HG03432 (cell line): ENCODE results near the gene GABARAPL1.
A peak's percentile ranks its signal among the peaks of the same experiment; 100 is the strongest.

ENCODE experiments used
- ATAC-seq: cut with Tn5 transposase; IDR thresholded peaks from one replicate; pipeline ENCODE4 v1.9.1; 2021; ENCODE audit warnings: mild to moderate bottlenecking, moderate library complexity; ENCODE audit not compliant: unreplicated experiment

Gene GABARAPL1

GRCh38 chr12:10226731-10227130 is 14.1 kb downstream of the GABARAPL1 start:
- ATAC-seq = no peak

GRCh38 chr12:10227648-10228047 is 15.0 kb downstream of the GABARAPL1 start:
- no peak for ATAC-seq

- ATAC-seq = no peak
Observed at GRCh38 chr12:10234562-10234961, 21.9 kb downstream of the GABARAPL1 start.

- no peak for ATAC-seq
Observed at GRCh38 chr12:10235761-10236631, 23.3 kb downstream of the GABARAPL1 start.

GRCh38 chr12:10236720-10237119 is 24.0 kb downstream of the GABARAPL1 start:
- no peak for ATAC-seq

GRCh38 chr12:10238526-10238925 is 25.8 kb downstream of the GABARAPL1 start:
- ATAC-seq = no peak

GRCh38 chr12:10241290-10241689 is 28.6 kb downstream of the GABARAPL1 start:
- no peak for ATAC-seq

GRCh38 chr12:10241727-10242126 is 29.1 kb downstream of the GABARAPL1 start:
- ATAC-seq = no peak

- ATAC-seq = no peak
Observed at GRCh38 chr12:10242539-10242938, 29.9 kb downstream of the GABARAPL1 start.

- ATAC-seq = peak; percentile 96
Observed at GRCh38 chr12:10243818-10244520, 31.3 kb downstream of the GABARAPL1 start.

GRCh38 chr12:10247436-10248058 is 34.9 kb downstream of the GABARAPL1 start:
- ATAC-seq = no peak

GRCh38 chr12:10249690-10250455 is 37.2 kb downstream of the GABARAPL1 start:
- ATAC-seq = no peak

- no peak for ATAC-seq
Observed at GRCh38 chr12:10251669-10252068, 39.0 kb downstream of the GABARAPL1 start.

GRCh38 chr12:10252201-10252600 is 39.5 kb downstream of the GABARAPL1 start:
- ATAC-seq = no peak

GRCh38 chr12:10256064-10256463 is 43.4 kb downstream of the GABARAPL1 start:
- no peak for ATAC-seq

GRCh38 chr12:10260927-10261326 is 48.2 kb downstream of the GABARAPL1 start:
- no peak for ATAC-seq

- ATAC-seq = no peak
Observed at GRCh38 chr12:10268037-10268436, 55.4 kb downstream of the GABARAPL1 start.

- no peak for ATAC-seq
Observed at GRCh38 chr12:10272467-10272866, 59.8 kb downstream of the GABARAPL1 start.
